GM19035 (cell line): Measurements from ENCODE around the gene NUBPL.

Source experiments
- ATAC-seq: cut with Tn5 transposase; IDR thresholded peaks from one replicate; pipeline ENCODE4 v1.9.1; 2021; ENCODE audit not compliant: unreplicated experiment

NUBPL gene

GRCh38 chr14:31561155-31561846 lies at the start of gene NUBPL:
Gene NUBPL (plus strand): TSS chr14:31561404. CDS start chr14:31561440, 36 bp downstream.
- ATAC-seq, result peak; percentile 97

- ATAC-seq, result no peak
These were observed 34.1 kb upstream of the NUBPL start for GRCh38 chr14:31527087-31527486.

- no peak for ATAC-seq
These were observed 33.7 kb upstream of the NUBPL start for GRCh38 chr14:31527546-31527945.

- ATAC-seq, result no peak
These were observed 32.2 kb upstream of the NUBPL start for GRCh38 chr14:31529053-31529452.

GRCh38 chr14:31530136-31530535 lies 31.1 kb upstream of the NUBPL start:
- ATAC-seq, result no peak

- no peak for ATAC-seq
These were observed 24.8 kb upstream of the NUBPL start for GRCh38 chr14:31536201-31536960.

GRCh38 chr14:31541702-31542101 lies 19.5 kb upstream of the NUBPL start:
- ATAC-seq, result no peak

GRCh38 chr14:31543969-31544799 lies 17.0 kb upstream of the NUBPL start:
- peak; percentile 74 for ATAC-seq

GRCh38 chr14:31544816-31545215 lies 16.4 kb upstream of the NUBPL start:
- no peak for ATAC-seq

- ATAC-seq, result no peak
These were observed 15.9 kb upstream of the NUBPL start for GRCh38 chr14:31545328-31545727.

- no peak for ATAC-seq
These were observed 11.4 kb upstream of the NUBPL start for GRCh38 chr14:31549817-31550216.

- ATAC-seq, result no peak
These were observed 10.6 kb upstream of the NUBPL start for GRCh38 chr14:31550589-31550988.

- ATAC-seq, result no peak
These were observed 5.0 kb upstream of the NUBPL start for GRCh38 chr14:31556191-31556590.

- ATAC-seq, result no peak
These were observed 1.3 kb upstream of the NUBPL start for GRCh38 chr14:31559939-31560338.

GRCh38 chr14:31560759-31561154 lies 447 bp upstream of the NUBPL start:
- ATAC-seq, result peak; percentile 11

- ATAC-seq, result no peak
These were observed 3.0 kb downstream of the NUBPL start for GRCh38 chr14:31564194-31564593.

GRCh38 chr14:31566456-31566855 lies 5.3 kb downstream of the NUBPL start:
- no peak for ATAC-seq

GRCh38 chr14:31567655-31568054 lies 6.5 kb downstream of the NUBPL start:
- ATAC-seq, result no peak

- no peak for ATAC-seq
These were observed 7.0 kb downstream of the NUBPL start for GRCh38 chr14:31568161-31568560.

- ATAC-seq, result no peak
These were observed 7.5 kb downstream of the NUBPL start for GRCh38 chr14:31568671-31569070.

GRCh38 chr14:31572955-31573354 lies 11.8 kb downstream of the NUBPL start:
- ATAC-seq, result no peak

- no peak for ATAC-seq
These were observed 15.7 kb downstream of the NUBPL start for GRCh38 chr14:31576949-31577348.
